IPS DF 19.7 (cell line): ENCODE data around the gene APOL4.
"Not testable (repeated sequence)": the region's sequence is repeated elsewhere in the genome, so short reads cannot be mapped to it uniquely, and the experiment has no call there.

Source experiments
- DNase-seq: peaks from one replicate; pipeline ENCODE4 v3.0.0-alpha.2; 2013; ENCODE audit warnings: low read depth, low spot score

APOL4 gene

GRCh38 chr22:36201630-36202319, at the start of gene APOL4:
TSS of gene APOL4 (minus strand) at chr22:36201809. CDS start at chr22:36201734, 75 bp downstream.
- no peak for DNase-seq

GRCh38 chr22:36250292-36250960, 48.8 kb upstream of the APOL4 start:
- not testable (repeated sequence) for DNase-seq

GRCh38 chr22:36249160-36249559, 47.6 kb upstream of the APOL4 start:
- no peak for DNase-seq

- DNase-seq: no peak
These were observed 46.3 kb upstream of the APOL4 start for GRCh38 chr22:36247955-36248354.

- no peak for DNase-seq
These were observed 45.1 kb upstream of the APOL4 start for GRCh38 chr22:36246718-36247117.

GRCh38 chr22:36245805-36246356, 44.3 kb upstream of the APOL4 start:
- no peak for DNase-seq

GRCh38 chr22:36244522-36245391, 43.1 kb upstream of the APOL4 start:
- no peak for DNase-seq

GRCh38 chr22:36243986-36244385, 42.4 kb upstream of the APOL4 start:
- DNase-seq: no peak

GRCh38 chr22:36239401-36240171, 38.0 kb upstream of the APOL4 start, which contains the start of gene APOL2:
TSS of gene APOL2 (minus strand) at chr22:36239527. CDS start at chr22:36233162, 6,365 bp downstream.
- DNase-seq: peak; percentile 90

GRCh38 chr22:36239150-36239400, 37.5 kb upstream of the APOL4 start:
- no peak for DNase-seq

- no peak for DNase-seq
These were observed 37.0 kb upstream of the APOL4 start for GRCh38 chr22:36238373-36239149.

- DNase-seq: no peak
These were observed 36.1 kb upstream of the APOL4 start for GRCh38 chr22:36237462-36238372.

- no peak for DNase-seq
These were observed 35.0 kb upstream of the APOL4 start for GRCh38 chr22:36236388-36237319.

- DNase-seq: no peak
These were observed 34.0 kb upstream of the APOL4 start for GRCh38 chr22:36235585-36235984.

- DNase-seq: no peak
These were observed 33.3 kb upstream of the APOL4 start for GRCh38 chr22:36234919-36235318.

GRCh38 chr22:36234213-36234612, 32.6 kb upstream of the APOL4 start:
- DNase-seq: no peak

GRCh38 chr22:36233796-36234195, 32.2 kb upstream of the APOL4 start:
- DNase-seq: no peak

GRCh38 chr22:36232715-36233401, 31.2 kb upstream of the APOL4 start:
- no peak for DNase-seq
